Left lobe of liver (tissue), 2 donors: Measurements from ENCODE around the gene ANKRD49. TPM values are rescaled to one million over a fixed set of nuclear protein-coding genes. Genes with fewer than 3 reads are reported as not detected.
"Not testable (repeated sequence)": the region's sequence is repeated elsewhere in the genome, so short reads cannot be mapped to it uniquely, and the experiment has no call there.

Experiments used
- ATAC-seq: fragments of 200-7000 bp; cut with Tn5 transposase; one replicate; pipeline ENCODE4 v1.9.1; 2020; ENCODE audit warnings: mild to moderate bottlenecking, moderate library complexity
- DNase-seq: peaks from one replicate; pipeline ENCODE4 v3.0.0-alpha.2; 2020; ENCODE audit warnings: low spot score
- total RNA-seq: library from RNA; stranded (reverse); gene quantifications from one replicate; pipeline ENCODE4 v1.2.1, GENCODE V29; 2021
- donor health status: DM: no; HTN: no; CAD: no; lungs with moderate emphysema.
- donor health status: DM: no; HTN: yes; CAD: no.

ANKRD49 gene
- total RNA-seq, 1 donor from 2014 or later = 4.3 TPM

DNA sequence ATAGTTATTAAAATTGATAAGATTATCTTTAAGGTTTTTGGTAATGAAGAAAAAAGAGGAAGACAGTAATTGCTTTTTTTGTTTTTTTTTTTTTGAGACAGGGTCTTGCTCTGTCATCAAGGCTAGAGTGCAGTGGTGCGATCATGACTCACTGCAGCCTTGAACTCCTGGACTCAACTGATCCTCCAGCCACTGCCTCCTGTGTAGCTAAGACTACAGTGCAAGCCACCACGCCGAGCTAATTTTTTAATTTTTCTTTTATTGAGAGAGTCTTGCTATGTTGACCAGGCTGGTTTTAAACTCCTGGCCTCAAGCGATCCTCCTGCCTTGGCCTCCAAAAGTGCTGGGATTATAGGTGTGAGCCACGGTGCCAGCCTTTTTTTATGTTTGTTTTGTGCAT lies 12.7 kb downstream of the ANKRD49 start:
- DNase-seq, ATAC-seq: not testable (repeated sequence)

- ATAC-seq (no peak), DNase-seq (no peak)
Observed at GRCh38 chr11:94507485-94507884, 13.7 kb downstream of the ANKRD49 start.

- ATAC-seq (peak; percentile 95), DNase-seq (peak; percentile 84)
Observed at GRCh38 chr11:94511932-94512781, 18.4 kb downstream of the ANKRD49 start, which contains the start of gene C11orf97. Gene C11orf97, plus strand, starts transcription at chr11:94512461. Its CDS starts 68 bp downstream, at chr11:94512529.

DNA sequence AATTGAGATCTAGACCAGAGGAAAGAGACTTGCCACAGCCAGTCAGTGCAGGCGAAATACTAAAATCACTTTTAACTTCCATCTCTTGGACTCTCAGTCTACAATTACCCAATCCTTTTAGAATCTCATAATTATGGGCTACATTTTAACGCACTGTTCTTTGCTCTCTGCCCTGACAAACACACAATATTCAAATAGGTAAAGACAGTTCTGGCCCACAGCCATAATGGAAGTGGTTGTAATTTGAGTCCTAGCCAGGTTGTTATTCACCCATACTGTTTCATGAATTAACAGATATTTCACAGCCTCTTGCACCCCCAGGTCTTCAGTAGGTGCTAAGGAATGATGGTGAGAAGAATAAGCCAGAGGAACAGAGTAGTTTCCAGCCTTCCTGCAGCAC lies 19.3 kb downstream of the ANKRD49 start:
- DNase-seq = peak; percentile 50
- ATAC-seq = peak; percentile 71

DNA sequence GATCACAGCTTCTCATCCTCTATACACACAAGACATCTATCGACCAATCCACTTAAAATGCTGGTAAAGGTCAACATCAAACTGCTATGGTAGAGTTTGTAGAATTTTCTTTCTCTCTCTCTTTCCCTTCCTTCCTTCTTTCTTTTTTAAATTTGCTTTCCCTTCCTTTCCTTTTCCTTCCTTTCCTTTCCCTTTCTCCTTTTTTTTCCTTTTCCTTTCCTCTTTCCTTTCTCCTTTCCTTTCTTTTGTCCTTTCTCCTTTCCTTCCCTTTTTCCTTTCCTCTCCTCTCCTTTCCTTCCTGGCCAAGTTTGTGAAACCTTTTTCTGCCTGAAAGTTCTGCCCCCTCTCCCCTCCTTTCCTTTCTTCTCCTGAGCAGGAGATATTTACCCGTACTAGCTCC lies 21.6 kb downstream of the ANKRD49 start:
- ATAC-seq = no peak
- no peak for DNase-seq

DNA sequence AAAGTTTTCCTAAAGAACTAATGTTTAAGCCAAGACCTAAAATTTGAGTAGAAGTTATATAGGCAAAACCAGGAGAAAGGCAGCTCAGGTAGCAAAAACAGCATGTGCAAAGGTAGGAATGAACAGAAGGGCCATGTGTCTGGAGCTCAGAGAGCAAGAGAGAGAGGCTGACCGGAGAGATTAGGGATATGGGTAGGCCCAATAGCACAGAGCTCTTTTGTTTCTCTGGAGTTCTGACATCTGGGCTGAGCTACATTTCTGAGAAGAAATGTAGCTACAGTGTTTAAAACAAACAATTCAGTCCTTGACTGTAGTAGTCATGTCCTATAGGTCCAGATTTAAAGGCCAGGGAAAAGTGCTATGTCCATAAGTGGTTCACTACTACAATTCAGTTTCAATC lies 22.9 kb downstream of the ANKRD49 start:
- ATAC-seq = no peak
- DNase-seq = no peak

GRCh38 chr11:94518300-94518699 lies 24.5 kb downstream of the ANKRD49 start:
- DNase-seq (no peak), ATAC-seq (no peak)

- ATAC-seq (peak; percentile 79), DNase-seq (no peak)
Observed at GRCh38 chr11:94519478-94520084, 25.8 kb downstream of the ANKRD49 start.

- DNase-seq (no peak), ATAC-seq (peak; percentile 69)
Observed at GRCh38 chr11:94521684-94522083, 27.9 kb downstream of the ANKRD49 start.

DNA sequence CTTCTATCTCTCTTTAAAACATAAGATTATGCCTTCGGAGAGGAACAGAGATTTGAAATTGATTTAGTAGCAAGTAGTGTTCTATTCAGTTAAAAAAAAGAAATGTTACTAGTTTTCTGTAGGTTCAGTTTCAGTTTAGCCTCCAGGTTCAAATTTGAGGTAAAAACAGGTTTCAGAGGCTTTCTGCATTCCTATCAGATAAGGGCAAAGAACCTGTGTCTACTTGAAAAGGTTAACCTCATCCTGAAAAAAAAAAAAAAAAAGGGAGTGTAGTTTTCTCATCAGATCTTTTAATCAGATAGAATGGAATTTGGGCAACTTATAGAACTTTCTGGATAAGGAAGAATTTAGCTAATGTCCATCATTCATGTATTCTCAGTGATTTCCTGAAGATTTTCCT lies 30.6 kb downstream of the ANKRD49 start:
- ATAC-seq (no peak), DNase-seq (no peak)

DNA sequence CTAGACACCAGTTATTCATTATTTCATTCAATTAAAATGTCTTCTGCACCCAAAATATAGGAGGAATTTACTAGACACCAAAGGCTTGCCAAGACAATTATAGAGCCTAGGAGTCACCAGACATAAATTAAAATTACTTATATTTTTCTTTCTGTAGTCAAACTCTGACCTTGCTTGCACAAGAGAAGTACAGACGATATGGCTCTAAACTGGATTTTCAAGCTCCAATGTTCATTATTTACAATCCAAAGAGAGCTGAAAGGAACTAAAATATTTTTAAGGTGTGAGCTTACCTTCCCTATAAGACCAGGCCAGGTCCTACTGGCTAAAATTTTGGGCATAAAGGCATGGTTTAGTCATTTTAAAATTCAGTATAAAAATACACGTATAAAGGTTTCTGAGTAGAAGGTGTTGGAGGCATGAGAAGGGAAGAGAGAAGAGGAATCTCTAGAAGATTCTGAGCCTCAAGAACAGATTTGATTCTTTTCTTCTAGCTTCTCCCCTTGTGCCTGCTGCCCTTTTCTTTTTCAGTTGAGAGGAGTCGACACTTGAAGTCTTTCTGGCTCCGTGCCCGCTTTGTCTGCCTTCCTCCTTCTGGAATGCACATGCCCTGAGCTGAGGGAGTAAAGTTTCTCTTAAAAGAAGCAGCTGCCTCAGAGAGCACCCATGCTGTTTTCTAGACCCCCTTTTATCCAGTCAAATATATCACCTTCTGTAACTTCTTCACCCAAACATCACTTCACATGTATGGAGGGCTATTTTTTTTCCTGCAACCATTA lies 32.0 kb downstream of the ANKRD49 start:
- DNase-seq (no peak), ATAC-seq (no peak)

GRCh38 chr11:94526645-94527438 lies 33.1 kb downstream of the ANKRD49 start:
- no peak for DNase-seq
- ATAC-seq = no peak

DNA sequence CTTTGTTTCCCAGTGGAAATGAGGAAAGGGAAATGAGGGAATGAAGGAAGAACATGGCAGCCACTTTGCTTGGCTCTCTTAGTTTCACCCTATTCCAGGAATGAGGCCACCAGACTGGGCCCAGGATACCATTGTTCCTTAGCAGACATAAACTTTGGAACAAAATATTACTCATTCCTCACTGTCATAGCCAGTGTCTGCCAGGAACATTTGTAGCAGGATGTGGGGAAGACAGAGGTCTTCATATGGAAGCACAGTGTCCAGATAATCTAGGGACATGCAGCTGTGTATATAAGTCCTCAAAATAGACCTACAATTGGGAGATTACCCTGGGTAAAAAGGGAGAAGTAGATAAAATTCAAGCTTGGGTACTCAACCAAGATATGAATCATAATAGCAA lies 34.8 kb downstream of the ANKRD49 start:
- ATAC-seq (no peak), DNase-seq (no peak)

GRCh38 chr11:94532211-94532610 lies 38.4 kb downstream of the ANKRD49 start:
- DNase-seq (no peak), ATAC-seq (no peak)

- no peak for ATAC-seq
Observed at GRCh38 chr11:94533206-94533605, 39.4 kb downstream of the ANKRD49 start.

GRCh38 chr11:94533696-94534630 lies 40.2 kb downstream of the ANKRD49 start:
- no peak for ATAC-seq

More at GRCh38 chr11:94533206-94533605, 39.4 kb downstream of the ANKRD49 start:
- DNase-seq = no peak

DNA sequence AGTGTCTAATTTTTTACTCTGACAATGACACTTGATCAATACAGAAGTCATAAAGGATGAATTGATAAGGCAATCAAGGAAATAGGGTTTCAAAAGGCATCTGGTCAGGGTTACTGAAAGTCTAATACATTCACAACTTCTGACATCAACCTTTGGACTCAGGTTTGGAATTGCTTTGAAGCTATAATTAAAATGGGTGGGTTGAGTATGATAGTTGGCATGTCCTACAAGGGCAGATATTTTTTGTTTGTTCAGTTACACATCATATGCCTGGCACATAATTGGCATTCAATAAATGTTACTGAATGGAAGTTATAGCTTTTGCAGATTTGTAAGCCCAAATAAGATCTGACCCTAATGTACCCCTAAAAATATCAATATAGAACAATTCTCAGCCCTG lies 42.6 kb downstream of the ANKRD49 start:
- no peak for DNase-seq
- ATAC-seq = no peak

More at GRCh38 chr11:94533696-94534630, 40.2 kb downstream of the ANKRD49 start:
- no peak for DNase-seq

DNA sequence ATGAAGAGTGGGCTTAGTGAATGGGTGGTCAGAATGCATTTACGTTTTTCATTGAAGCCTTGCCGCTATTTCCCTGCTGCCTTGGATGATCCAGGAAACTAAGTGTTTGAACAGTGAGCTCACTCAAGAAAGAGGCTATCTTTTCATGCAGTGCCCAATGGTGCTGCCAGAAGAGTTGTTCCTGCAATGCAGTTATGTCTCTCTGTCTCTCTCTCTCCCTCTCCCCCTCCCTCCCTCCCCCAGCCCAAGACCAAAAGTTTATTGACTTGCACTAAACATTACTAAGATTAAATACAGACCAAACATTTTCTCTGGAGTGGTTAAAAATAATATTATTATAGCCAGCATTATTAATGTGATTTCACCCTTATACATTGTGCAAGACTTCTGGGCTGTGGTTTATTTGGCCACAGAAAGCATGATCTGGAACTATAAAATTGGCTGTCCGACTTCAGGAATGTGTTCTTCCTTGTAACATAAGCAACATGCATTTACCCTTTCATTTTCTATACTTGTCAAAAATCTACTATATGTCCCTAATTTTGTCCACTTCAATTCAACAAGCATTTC lies 43.3 kb downstream of the ANKRD49 start:
- ATAC-seq (no peak), DNase-seq (no peak)

DNA sequence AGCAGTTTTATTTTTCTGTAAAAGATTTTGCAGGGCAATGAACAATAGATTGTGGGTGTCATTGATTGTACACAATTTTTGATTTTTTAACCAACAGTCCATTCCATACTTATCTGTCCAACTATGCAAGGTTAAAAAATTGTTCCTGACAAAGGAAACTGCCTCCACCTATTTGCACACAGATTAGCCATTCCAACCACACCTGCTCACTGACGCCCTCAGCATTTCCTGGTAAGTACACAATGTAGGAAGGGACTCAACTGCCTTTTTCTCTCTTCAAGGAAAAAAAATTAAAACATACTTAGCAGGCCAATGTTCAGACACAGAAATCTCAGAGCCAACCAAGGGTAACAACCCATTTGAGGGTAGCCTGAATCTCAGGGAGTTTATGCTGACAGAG lies 45.6 kb downstream of the ANKRD49 start:
- no peak for ATAC-seq

More for the DNA sequence above, 45.6 kb downstream of the ANKRD49 start:
- no peak for DNase-seq
